Activated CD8-positive, alpha-beta memory T cell treated with anti-CD3 and anti-CD28 coated beads, Interleukin-2, amount 10 ng/mL, durations not matched to agents 7 days and 5 days (primary cell): Measurements from ENCODE around the gene VPS13D. TPM values are rescaled to one million over a fixed set of nuclear protein-coding genes. Genes with fewer than 3 reads are reported as not detected.

Experiments used
- ATAC-seq: fragments of 150-1000 bp; cut with Tn5 transposase; one replicate; pipeline ENCODE4 v1.10.0; 2021; ENCODE audit warnings: moderate library complexity
- CTCF ChIA-PET: fragments of 350-600 bp; sonication (Branson Sonifier 250); formaldehyde crosslinking; loops from one replicate; lab custom pipeline; 2021; ENCODE audit warnings: antibody characterized with exemption; lab: Charles Lee
- DNase-seq: peaks from one replicate; pipeline ENCODE4 v3.0.0-alpha.2; 2020
- H3K27ac Mint-ChIP-seq: one replicate; pipeline ENCODE4 v1.8.0; 2021; ENCODE audit warnings: mild to moderate bottlenecking, mixed read lengths
- H3K27me3 Mint-ChIP-seq: one replicate; pipeline ENCODE4 v1.8.0; 2021; ENCODE audit warnings: mixed read lengths
- H3K36me3 Mint-ChIP-seq: one replicate; pipeline ENCODE4 v1.8.0; 2021; ENCODE audit warnings: mild to moderate bottlenecking, mixed read lengths
- H3K4me1 Mint-ChIP-seq: one replicate; pipeline ENCODE4 v1.8.0; 2021; ENCODE audit warnings: mixed read lengths
- H3K4me3 Mint-ChIP-seq: one replicate; pipeline ENCODE4 v1.8.0; 2021; ENCODE audit warnings: mild to moderate bottlenecking, moderate library complexity, mixed read lengths
- H3K9me3 Mint-ChIP-seq: one replicate; pipeline ENCODE4 v1.8.0; 2022; ENCODE audit warnings: low read depth, mixed read lengths
- total RNA-seq, 2 experiments: library from RNA; stranded (reverse); gene quantifications; one replicate each; pipeline ENCODE4 v1.2.3, GENCODE V29; 2021

VPS13D gene
- total RNA-seq, 2 experiments from 2014 or later, result 34.6 to 38.3 TPM

- peaks cover 39% of the 10 kb centered on the region for H3K36me3 Mint-ChIP-seq
- ATAC-seq, result no peak
- DNase-seq, result no peak
- H3K27me3 Mint-ChIP-seq, result no peaks in the 10 kb centered on the region
- H3K4me3 Mint-ChIP-seq, result no peak overlapping the region
- H3K4me1 Mint-ChIP-seq, result peaks cover 3% of the 10 kb centered on the region
- H3K27ac Mint-ChIP-seq, result no peak overlapping the region
- CTCF ChIA-PET, result no interaction called here
- no peaks in the 10 kb centered on the region for H3K9me3 Mint-ChIP-seq
Observed at GRCh38 chr1:12356004-12356890, 126.4 kb downstream of the VPS13D start.

GRCh38 chr1:12358499-12358898, 128.7 kb downstream of the VPS13D start:
- Mint-ChIP-seq H3K36me3 (peaks cover 43% of the 10 kb centered on the region), H3K27ac (no peak overlapping the region), H3K4me1 (peaks cover 3% of the 10 kb centered on the region), H3K9me3 (no peaks in the 10 kb centered on the region), H3K27me3 (no peaks in the 10 kb centered on the region), H3K4me3 (no peak overlapping the region)
- DNase-seq, result no peak
- CTCF ChIA-PET, result no interaction called here
- ATAC-seq, result no peak

- Mint-ChIP-seq H3K36me3 (peaks cover 50% of the 10 kb centered on the region), H3K4me3 (no peak overlapping the region), H3K27me3 (no peaks in the 10 kb centered on the region), H3K9me3 (no peaks in the 10 kb centered on the region), H3K4me1 (peaks cover 3% of the 10 kb centered on the region), H3K27ac (no peak overlapping the region)
- no peak for DNase-seq
- CTCF ChIA-PET, result no interaction called here
- ATAC-seq, result no peak
Observed at GRCh38 chr1:12359359-12360133, 129.7 kb downstream of the VPS13D start.

GRCh38 chr1:12368646-12369045, 138.8 kb downstream of the VPS13D start:
- ATAC-seq (no peak), DNase-seq (no peak)
- Mint-ChIP-seq H3K4me1 (peaks cover 2% of the 10 kb centered on the region), H3K27ac (no peak overlapping the region), H3K36me3 (peaks cover 38% of the 10 kb centered on the region), H3K4me3 (no peak overlapping the region), H3K27me3 (no peaks in the 10 kb centered on the region), H3K9me3 (no peaks in the 10 kb centered on the region)
- CTCF ChIA-PET, result no interaction called here

- CTCF ChIA-PET, result no interaction called here
- Mint-ChIP-seq H3K4me3 (no peak overlapping the region), H3K4me1 (peaks cover 2% of the 10 kb centered on the region), H3K9me3 (no peaks in the 10 kb centered on the region), H3K27me3 (no peaks in the 10 kb centered on the region), H3K36me3 (peaks cover 37% of the 10 kb centered on the region), H3K27ac (no peak overlapping the region)
- DNase-seq, result no peak
- no peak for ATAC-seq
Observed at GRCh38 chr1:12369258-12369657, 139.4 kb downstream of the VPS13D start.

- Mint-ChIP-seq H3K4me1 (peaks cover 2% of the 10 kb centered on the region), H3K4me3 (no peak overlapping the region), H3K9me3 (no peaks in the 10 kb centered on the region), H3K27ac (no peak overlapping the region), H3K36me3 (peaks cover 31% of the 10 kb centered on the region), H3K27me3 (no peaks in the 10 kb centered on the region)
- ATAC-seq (no peak), DNase-seq (no peak)
- CTCF ChIA-PET, result no interaction called here
Observed at GRCh38 chr1:12370333-12370975, 140.6 kb downstream of the VPS13D start.

- peaks cover 31% of the 10 kb centered on the region for H3K36me3 Mint-ChIP-seq
- H3K27ac Mint-ChIP-seq, result no peak overlapping the region
Observed at GRCh38 chr1:12371053-12371452, 141.2 kb downstream of the VPS13D start.

GRCh38 chr1:12372180-12372579, 142.3 kb downstream of the VPS13D start:
- H3K27me3 Mint-ChIP-seq, result no peaks in the 10 kb centered on the region
- no peak overlapping the region for H3K27ac Mint-ChIP-seq
- peaks cover 34% of the 10 kb centered on the region for H3K36me3 Mint-ChIP-seq
- H3K4me3 Mint-ChIP-seq, result no peak overlapping the region
- no peak for DNase-seq
- CTCF ChIA-PET, result interaction anchor here (0.8 kb wide), 2 partner anchors 12 to 57 kb away, joined by 3 to 5 read pairs; no protein-coding TSS in a partner anchor
- H3K9me3 Mint-ChIP-seq, result no peaks in the 10 kb centered on the region
- ATAC-seq, result no peak
- peaks cover 2% of the 10 kb centered on the region for H3K4me1 Mint-ChIP-seq

More at GRCh38 chr1:12371053-12371452, 141.2 kb downstream of the VPS13D start:
- peaks cover 2% of the 10 kb centered on the region for H3K4me1 Mint-ChIP-seq
- DNase-seq (no peak), ATAC-seq (no peak)
- CTCF ChIA-PET, result no interaction called here
- H3K27me3 Mint-ChIP-seq, result no peaks in the 10 kb centered on the region
- no peaks in the 10 kb centered on the region for H3K9me3 Mint-ChIP-seq
- H3K4me3 Mint-ChIP-seq, result no peak overlapping the region

GRCh38 chr1:12372761-12373160, 142.9 kb downstream of the VPS13D start:
- peaks cover 2% of the 10 kb centered on the region for H3K4me1 Mint-ChIP-seq
- no peak for ATAC-seq
- no peak for DNase-seq
- H3K9me3 Mint-ChIP-seq, result no peaks in the 10 kb centered on the region
- H3K4me3 Mint-ChIP-seq, result no peak overlapping the region
- H3K36me3 Mint-ChIP-seq, result peaks cover 34% of the 10 kb centered on the region
- H3K27me3 Mint-ChIP-seq, result no peaks in the 10 kb centered on the region
- H3K27ac Mint-ChIP-seq, result no peak overlapping the region
- CTCF ChIA-PET, result interaction anchor here (0.7 to 0.8 kb wide), 3 partner anchors 12 to 57 kb away, joined by 3 to 5 read pairs (median 3); no protein-coding TSS in a partner anchor

- CTCF ChIA-PET, result no interaction called here
- H3K27me3 Mint-ChIP-seq, result no peaks in the 10 kb centered on the region
- peaks cover 32% of the 10 kb centered on the region for H3K36me3 Mint-ChIP-seq
- no peak for DNase-seq
- no peak for ATAC-seq
- H3K9me3 Mint-ChIP-seq, result no peaks in the 10 kb centered on the region
- no peak overlapping the region for H3K27ac Mint-ChIP-seq
- no peak overlapping the region for H3K4me3 Mint-ChIP-seq
- H3K4me1 Mint-ChIP-seq, result peaks cover 2% of the 10 kb centered on the region
Observed at GRCh38 chr1:12375133-12375829, 145.5 kb downstream of the VPS13D start.

GRCh38 chr1:12376236-12377045, 146.6 kb downstream of the VPS13D start:
- H3K27ac Mint-ChIP-seq, result no peak overlapping the region

More at GRCh38 chr1:12376236-12377045, 146.6 kb downstream of the VPS13D start:
- CTCF ChIA-PET, result interaction anchor here (1.4 kb wide), 1 partner anchor 242 kb away, joined by 3 read pairs; no protein-coding TSS in a partner anchor
- Mint-ChIP-seq H3K36me3 (peaks cover 27% of the 10 kb centered on the region), H3K4me3 (no peak overlapping the region), H3K27me3 (no peaks in the 10 kb centered on the region), H3K9me3 (no peaks in the 10 kb centered on the region), H3K4me1 (peaks cover 2% of the 10 kb centered on the region)
- DNase-seq, result no peak
- no peak for ATAC-seq
